Smooth muscle cell (in vitro differentiated cells): ENCODE measurements around the gene CAND2. TPM values are rescaled to one million over a fixed set of nuclear protein-coding genes. Genes with fewer than 3 reads are reported as not detected.

Source experiments
- DNase-seq: peaks from one replicate; lab custom pipeline; 2025; ENCODE audit not compliant: unreplicated experiment; lab: John Stamatoyannopoulos, UW
- H2AFZ ChIP-seq: fragments of 200-600 bp; sonication (generic); 2 replicates; pipeline ENCODE4 v1.6.0; 2016; ENCODE audit warnings: antibody characterized with exemption, low read depth, mild to moderate bottlenecking
- H3F3A ChIP-seq: fragments of 200-600 bp; sonication (generic); 2 replicates; pipeline ENCODE4 v1.6.0; 2017; ENCODE audit warnings: antibody characterized with exemption, low read depth
- H3K27ac ChIP-seq: fragments of 200-600 bp; sonication (generic); 2 replicates; pipeline ENCODE4 v1.5.1; 2016; ENCODE audit warnings: low read depth, mild to moderate bottlenecking
- H3K27me3 ChIP-seq: fragments of 200-600 bp; sonication (generic); 2 replicates; pipeline ENCODE4 v1.6.1; 2016; ENCODE audit warnings: low read depth, mild to moderate bottlenecking
- H3K36me3 ChIP-seq: fragments of 200-600 bp; sonication (generic); 2 replicates; pipeline ENCODE4 v1.5.1; 2016; ENCODE audit warnings: low read depth
- H3K4me1 ChIP-seq: fragments of 200-600 bp; sonication (generic); 2 replicates; pipeline ENCODE4 v1.5.1; 2016; ENCODE audit warnings: low read depth
- H3K4me2 ChIP-seq: fragments of 200-600 bp; sonication (generic); 2 replicates; pipeline ENCODE4 v1.6.0; 2016; ENCODE audit warnings: mild to moderate bottlenecking
- H3K4me3 ChIP-seq: fragments of 200-600 bp; sonication (generic); 2 replicates; pipeline ENCODE4 v1.5.1; 2016; ENCODE audit warnings: mild to moderate bottlenecking
- H3K79me2 ChIP-seq: fragments of 200-600 bp; sonication (generic); 2 replicates; pipeline ENCODE4 v1.6.0; 2016; ENCODE audit warnings: low read depth, mild to moderate bottlenecking
- H3K9ac ChIP-seq: fragments of 200-600 bp; sonication (generic); 2 replicates; pipeline ENCODE4 v1.6.0; 2016; ENCODE audit warnings: low read depth
- H3K9me3 ChIP-seq: fragments of 200-600 bp; sonication (generic); replicated peaks from 2 replicates; pipeline ENCODE4 v1.5.1; 2016; ENCODE audit warnings: low read depth
- H4K20me1 ChIP-seq: fragments of 200-600 bp; sonication (generic); 2 replicates; pipeline ENCODE4 v1.6.0; 2016; ENCODE audit warnings: low read depth
- WGBS: methylation state at CpG from one replicate; pipeline ENCODE4 v1.1.7; 2016; ENCODE audit warnings: low lambda C conversion rate; 5-methylcytosine and 5-hydroxymethylcytosine counted together
- polyA plus RNA-seq: library from polyadenylated mRNA; unstranded; fragments of >200 nt; fragmentation: Nextera tagmentation; extraction: Ambion mirVana; gene quantifications from 2 replicates; pipeline ENCODE4 v1.2.1, GENCODE V29; 2016
- total RNA-seq: library from RNA; depleted of rRNA; stranded (reverse); fragments of >200 nt; gene quantifications from 2 replicates; pipeline ENCODE4 v1.2.3, GENCODE V29; 2014
- TF ChIP-seq, protein P1 (sequence below): fragments of 200-600 bp; sonication (generic); IDR thresholded peaks from 2 replicates; pipeline ENCODE4 v1.5.1; 2017; ENCODE audit warnings: borderline replicate concordance, mild to moderate bottlenecking, antibody characterized with exemption; ENCODE audit not compliant: insufficient read depth, poor library complexity, severe bottlenecking

Gene CAND2
- total and polyA plus RNA-seq, 2 experiments from 2014 or later = 2.1 to 2.7 TPM

DNA sequence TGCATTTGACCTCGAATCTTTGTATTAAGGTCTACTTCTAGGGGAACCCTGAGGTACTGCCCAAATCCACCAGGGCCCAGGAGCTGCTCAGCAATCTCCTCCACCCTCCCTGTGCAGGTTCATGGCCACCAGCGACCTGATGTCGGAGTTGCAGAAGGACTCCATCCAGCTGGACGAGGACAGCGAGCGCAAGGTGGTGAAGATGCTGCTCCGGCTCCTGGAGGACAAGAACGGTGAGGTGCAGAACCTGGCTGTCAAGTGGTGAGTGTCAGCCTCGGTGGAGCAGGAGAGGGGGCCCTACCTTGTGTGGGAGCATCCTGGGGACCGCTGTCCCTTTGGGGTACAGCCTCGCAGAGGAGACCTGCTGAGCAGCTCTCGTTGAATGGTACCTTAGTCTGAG lies 6.9 kb downstream of the CAND2 start:
- H3K36me3 ChIP-seq = no peaks in the 10 kb centered on the region
- no peak overlapping the region for H3K9ac ChIP-seq
- H3K27ac ChIP-seq = no peak overlapping the region
- no peaks in the 10 kb centered on the region for H4K20me1 ChIP-seq
- TF ChIP-seq, protein P1, sequence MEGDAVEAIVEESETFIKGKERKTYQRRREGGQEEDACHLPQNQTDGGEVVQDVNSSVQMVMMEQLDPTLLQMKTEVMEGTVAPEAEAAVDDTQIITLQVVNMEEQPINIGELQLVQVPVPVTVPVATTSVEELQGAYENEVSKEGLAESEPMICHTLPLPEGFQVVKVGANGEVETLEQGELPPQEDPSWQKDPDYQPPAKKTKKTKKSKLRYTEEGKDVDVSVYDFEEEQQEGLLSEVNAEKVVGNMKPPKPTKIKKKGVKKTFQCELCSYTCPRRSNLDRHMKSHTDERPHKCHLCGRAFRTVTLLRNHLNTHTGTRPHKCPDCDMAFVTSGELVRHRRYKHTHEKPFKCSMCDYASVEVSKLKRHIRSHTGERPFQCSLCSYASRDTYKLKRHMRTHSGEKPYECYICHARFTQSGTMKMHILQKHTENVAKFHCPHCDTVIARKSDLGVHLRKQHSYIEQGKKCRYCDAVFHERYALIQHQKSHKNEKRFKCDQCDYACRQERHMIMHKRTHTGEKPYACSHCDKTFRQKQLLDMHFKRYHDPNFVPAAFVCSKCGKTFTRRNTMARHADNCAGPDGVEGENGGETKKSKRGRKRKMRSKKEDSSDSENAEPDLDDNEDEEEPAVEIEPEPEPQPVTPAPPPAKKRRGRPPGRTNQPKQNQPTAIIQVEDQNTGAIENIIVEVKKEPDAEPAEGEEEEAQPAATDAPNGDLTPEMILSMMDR = no peak
- H3K4me3 ChIP-seq = no peak overlapping the region
- H2AFZ ChIP-seq = no peak overlapping the region
- H3K27me3 ChIP-seq = no peaks in the 10 kb centered on the region
- no peaks in the 10 kb centered on the region for H3K9me3 ChIP-seq
- H3K79me2 ChIP-seq = no peaks in the 10 kb centered on the region
- no peak overlapping the region for H3K4me2 ChIP-seq
- no peaks in the 10 kb centered on the region for H3K4me1 ChIP-seq
- 97% methylated on average over 12 of the region's 12 CpGs for WGBS
- H3F3A ChIP-seq = no peaks in the 10 kb centered on the region
- no peak for DNase-seq

DNA sequence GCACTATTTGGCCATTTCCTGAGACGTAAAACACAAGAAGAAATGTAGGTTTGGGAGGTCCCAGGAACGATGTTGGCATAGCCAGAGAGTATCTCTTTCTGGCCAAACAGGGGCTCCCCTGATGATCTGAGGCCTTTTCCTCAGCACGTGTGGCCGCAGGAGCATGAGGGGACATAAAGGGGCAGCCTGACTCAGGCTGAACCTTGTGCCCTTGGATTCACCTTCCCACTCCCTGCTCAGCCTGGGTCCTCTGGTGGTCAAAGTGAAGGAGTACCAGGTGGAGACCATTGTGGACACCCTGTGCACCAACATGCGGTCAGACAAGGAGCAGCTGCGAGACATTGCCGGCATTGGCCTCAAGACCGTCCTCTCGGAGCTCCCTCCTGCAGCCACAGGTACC lies 10.6 kb downstream of the CAND2 start:
- H3K9me3 ChIP-seq = no peaks in the 10 kb centered on the region
- no peaks in the 10 kb centered on the region for H3K79me2 ChIP-seq
- no peak for DNase-seq
- no peaks in the 10 kb centered on the region for H4K20me1 ChIP-seq
- peaks cover 4% of the 10 kb centered on the region for H3K4me1 ChIP-seq
- 96% methylated on average over 9 of the region's 9 CpGs for WGBS
- H2AFZ ChIP-seq = no peak overlapping the region
- no peaks in the 10 kb centered on the region for H3F3A ChIP-seq
- TF ChIP-seq, protein P1 = no peak
- no peak overlapping the region for H3K4me2 ChIP-seq
- H3K36me3 ChIP-seq = no peaks in the 10 kb centered on the region
- no peak overlapping the region for H3K27ac ChIP-seq
- H3K9ac ChIP-seq = no peak overlapping the region
- H3K4me3 ChIP-seq = no peak overlapping the region
- no peaks in the 10 kb centered on the region for H3K27me3 ChIP-seq

DNA sequence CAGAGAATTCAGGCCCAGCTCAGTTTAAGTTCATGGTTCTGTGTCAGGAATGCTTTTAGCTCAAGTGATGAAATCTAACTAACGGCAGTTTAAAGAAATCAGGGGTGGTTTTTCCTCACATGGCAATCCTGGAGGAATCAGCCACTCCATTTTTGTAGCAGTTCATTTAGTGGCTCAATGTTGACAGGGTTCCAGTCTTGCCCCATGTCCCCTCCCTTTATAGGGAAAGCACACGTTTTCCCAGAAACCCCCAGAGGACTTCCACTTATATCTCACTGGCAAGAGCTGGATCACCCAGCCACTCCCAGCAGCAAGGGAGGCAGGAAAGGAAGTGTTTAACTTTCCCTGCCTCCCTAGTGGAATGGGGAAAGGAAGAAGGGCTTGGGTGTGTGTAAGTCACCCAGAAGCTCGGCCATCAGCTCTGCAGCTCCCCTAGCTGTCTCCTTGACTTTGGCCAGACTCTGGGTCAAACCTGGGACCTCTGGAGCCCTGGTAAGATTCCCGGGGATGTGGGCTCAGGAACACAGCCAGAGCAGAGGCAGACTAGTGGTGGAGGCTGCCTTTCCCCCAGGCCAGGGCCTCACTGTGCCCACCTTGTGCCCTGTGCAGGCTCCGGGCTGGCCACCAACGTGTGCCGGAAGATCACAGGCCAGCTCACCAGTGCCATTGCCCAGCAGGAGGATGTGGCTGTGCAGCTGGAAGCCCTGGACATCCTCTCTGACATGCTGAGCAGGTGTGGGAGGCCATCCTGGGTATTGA lies 11.3 kb downstream of the CAND2 start:
- Histone ChIP-seq H3K79me2 (no peaks in the 10 kb centered on the region), H3K27me3 (no peaks in the 10 kb centered on the region), H3F3A (no peaks in the 10 kb centered on the region), H3K27ac (no peak overlapping the region), H3K4me1 (peaks cover 4% of the 10 kb centered on the region), H2AFZ (no peak overlapping the region), H3K9me3 (no peaks in the 10 kb centered on the region), H3K4me2 (no peak overlapping the region), H3K36me3 (no peaks in the 10 kb centered on the region), H3K9ac (no peak overlapping the region), H4K20me1 (no peaks in the 10 kb centered on the region), H3K4me3 (no peak overlapping the region)
- DNase-seq = no peak
- 84% methylated on average over 7 of the region's 7 CpGs for WGBS
- TF ChIP-seq, protein P1 = no peak

DNA sequence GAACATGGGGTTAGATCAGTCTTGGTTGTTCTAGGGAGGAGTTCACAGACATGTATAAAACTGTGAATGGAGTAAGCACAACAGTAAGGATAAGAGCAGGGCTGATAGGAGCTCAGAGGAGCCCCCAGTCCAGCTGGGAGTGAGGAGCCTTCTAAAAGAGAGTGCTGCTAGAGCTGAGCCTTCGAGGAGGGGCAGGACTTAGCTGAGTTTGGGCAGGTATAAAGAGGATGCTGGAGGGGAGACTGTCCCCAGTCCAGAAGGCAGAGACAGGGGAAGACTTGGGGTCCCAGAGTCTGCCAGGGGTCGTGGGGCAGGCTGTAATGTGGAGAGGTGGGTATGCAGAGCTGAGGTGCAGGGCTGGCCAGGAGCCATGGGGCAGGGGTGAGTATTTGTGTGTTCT lies 12.1 kb downstream of the CAND2 start:
- Histone ChIP-seq H2AFZ (no peak overlapping the region), H4K20me1 (no peaks in the 10 kb centered on the region), H3K36me3 (no peaks in the 10 kb centered on the region), H3K27ac (no peak overlapping the region), H3K4me3 (no peak overlapping the region), H3K79me2 (no peaks in the 10 kb centered on the region), H3K9me3 (no peaks in the 10 kb centered on the region), H3K4me2 (no peak overlapping the region), H3K27me3 (no peaks in the 10 kb centered on the region), H3F3A (no peaks in the 10 kb centered on the region), H3K4me1 (peaks cover 4% of the 10 kb centered on the region), H3K9ac (no peak overlapping the region)
- 78% methylated on average over 2 of the region's 2 CpGs for WGBS
- TF ChIP-seq, protein P1 = no peak
- DNase-seq = no peak
